Neutrophil (primary cell): ENCODE measurements around the gene BAAT.
"Not testable (repeated sequence)": the region's sequence is repeated elsewhere in the genome, so short reads cannot be mapped to it uniquely, and the experiment has no call there.

ENCODE experiments used
- H3K27ac ChIP-seq: fragments of 200-600 bp; sonication (generic); 2 replicates; pipeline ENCODE4 v1.5.1; 2016; ENCODE audit warnings: mild to moderate bottlenecking, moderate library complexity
- H3K27me3 ChIP-seq: fragments of 200-600 bp; sonication (generic); 2 replicates; pipeline ENCODE4 v1.6.0; 2016; ENCODE audit warnings: mild to moderate bottlenecking
- H3K36me3 ChIP-seq: fragments of 200-600 bp; sonication (generic); 2 replicates; pipeline ENCODE4 v1.5.1; 2017
- H3K4me1 ChIP-seq, 2 experiments: fragments of 200-600 bp in 1 of 2; sonication (generic) in 1 of 2; 1 replicate in 1 of 2; 2 replicates in 1 of 2; pipeline versions ENCODE4 v1.5.1 to v1.6.1; 2013 to 2016; ENCODE audit warnings: low read depth in 1 of 2, low read length in 1 of 2, mild to moderate bottlenecking in 1 of 2, moderate library complexity in 1 of 2; ENCODE audit not compliant: control insufficient read depth in 1 of 2, insufficient read depth in 1 of 2
- H3K4me3 ChIP-seq, 2 experiments: fragments of 200-600 bp in 1 of 2; sonication (generic) in 1 of 2; 1 replicate in 1 of 2; 2 replicates in 1 of 2; pipeline ENCODE4 v1.5.1; 2013 to 2016; ENCODE audit warnings: low read depth in 1 of 2, low read length in 1 of 2, mild to moderate bottlenecking in 1 of 2, moderate library complexity in 1 of 2
- H3K9me3 ChIP-seq: fragments of 200-600 bp; sonication (generic); 2 replicates; pipeline ENCODE4 v1.5.1; 2016
- TF ChIP-seq, protein P1 (sequence below): fragments of 200-600 bp; sonication (generic); IDR thresholded peaks from 2 replicates; pipeline ENCODE4 v1.5.1; 2016; ENCODE audit warnings: antibody characterized with exemption

Gene BAAT

GRCh38 chr9:101336091-101336490 lies 48.7 kb downstream of the BAAT start:
- Histone ChIP-seq H3K36me3 (no peaks in the 10 kb centered on the region), H3K4me3 (no peak overlapping the region), H3K27me3 (no peaks in the 10 kb centered on the region), H3K9me3 (no peaks in the 10 kb centered on the region), H3K27ac (no peak overlapping the region), H3K4me1 (no peaks in the 10 kb centered on the region)
- TF ChIP-seq, protein P1, sequence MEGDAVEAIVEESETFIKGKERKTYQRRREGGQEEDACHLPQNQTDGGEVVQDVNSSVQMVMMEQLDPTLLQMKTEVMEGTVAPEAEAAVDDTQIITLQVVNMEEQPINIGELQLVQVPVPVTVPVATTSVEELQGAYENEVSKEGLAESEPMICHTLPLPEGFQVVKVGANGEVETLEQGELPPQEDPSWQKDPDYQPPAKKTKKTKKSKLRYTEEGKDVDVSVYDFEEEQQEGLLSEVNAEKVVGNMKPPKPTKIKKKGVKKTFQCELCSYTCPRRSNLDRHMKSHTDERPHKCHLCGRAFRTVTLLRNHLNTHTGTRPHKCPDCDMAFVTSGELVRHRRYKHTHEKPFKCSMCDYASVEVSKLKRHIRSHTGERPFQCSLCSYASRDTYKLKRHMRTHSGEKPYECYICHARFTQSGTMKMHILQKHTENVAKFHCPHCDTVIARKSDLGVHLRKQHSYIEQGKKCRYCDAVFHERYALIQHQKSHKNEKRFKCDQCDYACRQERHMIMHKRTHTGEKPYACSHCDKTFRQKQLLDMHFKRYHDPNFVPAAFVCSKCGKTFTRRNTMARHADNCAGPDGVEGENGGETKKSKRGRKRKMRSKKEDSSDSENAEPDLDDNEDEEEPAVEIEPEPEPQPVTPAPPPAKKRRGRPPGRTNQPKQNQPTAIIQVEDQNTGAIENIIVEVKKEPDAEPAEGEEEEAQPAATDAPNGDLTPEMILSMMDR, result no peak

DNA sequence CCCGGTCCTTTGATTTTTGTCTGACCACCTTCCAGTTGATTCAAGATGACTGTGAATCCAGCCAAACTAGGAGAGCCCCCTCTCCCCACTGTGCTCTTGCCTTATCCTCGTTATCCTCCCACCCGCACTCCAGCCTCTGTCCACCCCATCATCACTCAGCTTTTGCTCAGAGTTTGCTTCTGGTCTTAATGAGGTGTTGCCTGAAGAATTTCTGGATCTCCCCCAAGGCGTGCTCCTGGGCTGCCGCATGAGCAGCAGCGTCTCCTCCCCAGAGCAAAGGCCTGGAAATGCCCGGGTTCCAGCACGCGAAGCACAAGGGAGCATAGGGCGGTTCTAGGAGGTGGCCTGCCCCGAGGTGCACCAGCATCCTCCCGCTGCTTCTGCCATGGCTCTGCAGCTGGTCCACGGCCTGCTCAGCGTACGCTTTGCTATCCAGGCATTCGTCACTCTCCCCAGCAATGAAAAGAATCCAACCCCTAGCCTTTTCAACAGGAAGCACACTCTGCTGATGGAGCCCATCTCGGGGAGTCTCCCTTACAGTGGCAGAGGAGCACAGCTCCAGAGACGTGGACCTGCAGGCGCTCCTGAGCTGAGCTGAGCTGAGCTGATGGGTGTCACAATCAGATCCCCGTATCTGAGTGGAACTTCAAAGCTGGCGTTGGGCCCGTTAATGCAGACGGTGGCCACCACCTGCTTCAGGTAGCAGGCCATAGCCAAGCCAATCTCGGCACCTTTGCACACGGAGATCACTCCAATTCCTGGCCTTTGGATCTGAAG lies 50.7 kb downstream of the BAAT start:
- Histone ChIP-seq H3K4me1 (no peaks in the 10 kb centered on the region), H3K27ac (no peak overlapping the region), H3K27me3 (no peaks in the 10 kb centered on the region), H3K36me3 (no peaks in the 10 kb centered on the region), H3K4me3 (no peak overlapping the region), H3K9me3 (no peaks in the 10 kb centered on the region)
- TF ChIP-seq, protein P1, result no peak

DNA sequence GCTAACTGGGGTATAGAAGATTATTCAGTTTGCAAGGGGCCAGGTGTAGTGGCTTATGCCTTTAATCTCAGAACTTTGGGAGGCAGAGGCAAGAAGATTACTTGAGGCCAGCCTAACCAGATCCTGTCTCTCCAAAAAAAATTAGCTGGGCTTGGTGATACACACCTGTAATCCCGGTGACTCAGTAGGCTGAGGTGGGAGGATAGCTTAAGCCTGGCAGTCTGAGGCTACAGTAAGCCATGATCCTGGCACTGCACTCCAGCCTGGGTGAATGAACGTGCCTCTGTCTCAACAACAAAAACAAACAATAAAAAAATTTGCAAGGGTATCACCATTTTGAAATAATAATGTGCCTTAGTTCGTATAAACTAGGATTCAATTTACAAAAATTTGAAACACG lies 51.3 kb downstream of the BAAT start:
- Histone ChIP-seq H3K27ac (no peak overlapping the region), H3K4me3 (no peak overlapping the region), H3K27me3 (no peaks in the 10 kb centered on the region), H3K9me3 (no peaks in the 10 kb centered on the region), H3K36me3 (no peaks in the 10 kb centered on the region), H3K4me1 (no peaks in the 10 kb centered on the region)
- TF ChIP-seq, protein P1, result no peak

DNA sequence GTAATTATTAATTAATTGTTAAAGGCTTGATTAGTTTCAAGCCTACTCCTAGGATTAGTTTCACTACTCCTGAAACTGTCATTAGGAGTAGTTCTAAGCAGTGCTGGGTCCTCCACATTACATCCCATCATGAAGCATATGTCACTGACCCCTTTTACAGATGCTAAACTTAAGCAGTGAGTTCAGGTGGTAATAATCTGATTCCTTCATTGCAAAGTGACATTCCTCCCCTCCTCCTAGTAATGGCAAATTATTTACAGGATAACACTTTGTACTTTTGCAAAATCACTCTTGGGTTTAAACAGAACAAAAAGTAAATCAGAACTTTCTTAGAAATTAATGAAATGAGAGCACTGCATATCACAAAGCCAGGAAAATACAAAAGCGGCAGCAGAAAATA lies 52.4 kb downstream of the BAAT start:
- Histone ChIP-seq H3K4me3 (no peak overlapping the region), H3K27me3 (no peaks in the 10 kb centered on the region), H3K27ac (no peak overlapping the region), H3K9me3 (no peaks in the 10 kb centered on the region), H3K4me1 (no peaks in the 10 kb centered on the region), H3K36me3 (no peaks in the 10 kb centered on the region)
- TF ChIP-seq, protein P1, result no peak

DNA sequence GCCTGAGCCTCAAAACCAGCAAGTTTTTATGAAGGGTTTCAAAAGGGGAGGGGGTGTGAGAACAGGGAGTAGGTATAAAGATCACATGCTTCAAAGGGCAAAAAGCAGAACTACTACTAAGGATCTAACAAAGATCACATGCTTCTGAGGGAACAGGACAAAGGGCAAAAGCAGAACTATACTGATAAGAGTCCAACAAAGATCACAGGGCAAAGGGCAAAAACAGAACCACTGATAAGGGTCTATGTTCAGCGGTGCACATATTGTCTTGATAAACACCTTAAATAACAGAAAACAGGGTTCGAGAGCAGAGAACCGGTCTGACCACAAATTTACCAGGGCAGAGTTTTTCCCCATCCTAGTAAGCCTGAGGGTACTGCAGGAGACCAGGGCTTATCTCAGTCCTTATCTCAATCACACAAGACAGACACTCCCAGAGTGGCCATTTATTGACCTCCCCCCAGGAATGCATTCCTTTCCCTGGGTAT lies 57.3 kb downstream of the BAAT start:
- H3K9me3 ChIP-seq, H3K4me3 ChIP-seq, H3K27me3 ChIP-seq, H3K36me3 ChIP-seq, H3K4me1 ChIP-seq, H3K27ac ChIP-seq: not testable (repeated sequence)

- Histone ChIP-seq H3K4me1 (no peaks in the 10 kb centered on the region), H3K36me3 (no peaks in the 10 kb centered on the region), H3K4me3 (no peak overlapping the region), H3K27ac (no peak overlapping the region), H3K9me3 (no peaks in the 10 kb centered on the region), H3K27me3 (no peaks in the 10 kb centered on the region)
- TF ChIP-seq, protein P1, result no peak
These were observed 58.3 kb downstream of the BAAT start for GRCh38 chr9:101326501-101326900.
